ENCODE measurements around the gene KLHDC7B. TPM values are rescaled to one million over a fixed set of nuclear protein-coding genes. Genes with fewer than 3 reads are reported as not detected.

Gene KLHDC7B
- total RNA-seq, 1 experiment from 2014 or later = not detected

GRCh38 chr22:50586416-50586815 is 40.7 kb downstream of the KLHDC7B start:
- DNase-seq (ENCODE audit: low spot score) (no peak), ATAC-seq (no peak)
- H3K9me3 Mint-ChIP-seq = no peaks in the 10 kb centered on the region
- CTCF ChIA-PET = interaction anchor here (0.6 to 2.7 kb wide), 3 partner anchors 18 to 61 kb away, joined by 3 to 9 read pairs (median 3); partner anchors contain the start of gene SCO2
- H3K4me1 Mint-ChIP-seq = peaks cover 9% of the 10 kb centered on the region
- H3K27ac Mint-ChIP-seq = no peak overlapping the region
- POLR2A ChIA-PET = interaction anchor here (0.6 kb wide), 1 partner anchor 38 kb away, joined by 3 read pairs; no protein-coding TSS in a partner anchor
- H3K36me3 Mint-ChIP-seq = no peaks in the 10 kb centered on the region
- H3K4me3 Mint-ChIP-seq = no peak overlapping the region
- H3K27me3 Mint-ChIP-seq (ENCODE audit: low read depth) = peaks cover 34% of the 10 kb centered on the region
- TF ChIP-seq NR2C2 (CRISPR knock-in tag; IDR thresholded peaks at IDR 0.05) (no peak), ZNF671 (CRISPR knock-in tag; IDR thresholded peaks at IDR 0.05) (no peak), USF2 (CRISPR knock-in tag; IDR thresholded peaks at IDR 0.05) (no peak), AFF4 (CRISPR knock-in tag; IDR thresholded peaks at IDR 0.05; ENCODE audit: borderline replicate concordance) (no peak), ESRRA (CRISPR knock-in tag; IDR thresholded peaks at IDR 0.05; ENCODE audit: borderline replicate concordance) (no peak), MLX (CRISPR knock-in tag; IDR thresholded peaks at IDR 0.05) (no peak), ZNF121 (CRISPR knock-in tag; IDR thresholded peaks at IDR 0.05) (no peak), ATF6 (CRISPR knock-in tag; IDR thresholded peaks at IDR 0.05) (no peak), ZNF423 (CRISPR knock-in tag; IDR thresholded peaks at IDR 0.05) (no peak), MYBL2 (CRISPR knock-in tag; IDR thresholded peaks at IDR 0.05) (no peak), CTCF (IDR thresholded peaks at IDR 0.05) (no peak), PRDM15 (CRISPR knock-in tag; IDR thresholded peaks at IDR 0.05) (no peak), TCF7 (CRISPR knock-in tag; IDR thresholded peaks at IDR 0.05; ENCODE audit: low read depth) (no peak), NFATC4 (CRISPR knock-in tag; IDR thresholded peaks at IDR 0.05) (no peak)
